Stimulated activated naive CD4-positive, alpha-beta T cell treated with Interleukin-2 at 50 U/mL for 16 hours (primary cell): ENCODE measurements around the gene PGC.

ENCODE experiments used
- DNase-seq: peaks from one replicate; lab custom pipeline; 2025; lab: John Stamatoyannopoulos, UW

PGC gene

DNA sequence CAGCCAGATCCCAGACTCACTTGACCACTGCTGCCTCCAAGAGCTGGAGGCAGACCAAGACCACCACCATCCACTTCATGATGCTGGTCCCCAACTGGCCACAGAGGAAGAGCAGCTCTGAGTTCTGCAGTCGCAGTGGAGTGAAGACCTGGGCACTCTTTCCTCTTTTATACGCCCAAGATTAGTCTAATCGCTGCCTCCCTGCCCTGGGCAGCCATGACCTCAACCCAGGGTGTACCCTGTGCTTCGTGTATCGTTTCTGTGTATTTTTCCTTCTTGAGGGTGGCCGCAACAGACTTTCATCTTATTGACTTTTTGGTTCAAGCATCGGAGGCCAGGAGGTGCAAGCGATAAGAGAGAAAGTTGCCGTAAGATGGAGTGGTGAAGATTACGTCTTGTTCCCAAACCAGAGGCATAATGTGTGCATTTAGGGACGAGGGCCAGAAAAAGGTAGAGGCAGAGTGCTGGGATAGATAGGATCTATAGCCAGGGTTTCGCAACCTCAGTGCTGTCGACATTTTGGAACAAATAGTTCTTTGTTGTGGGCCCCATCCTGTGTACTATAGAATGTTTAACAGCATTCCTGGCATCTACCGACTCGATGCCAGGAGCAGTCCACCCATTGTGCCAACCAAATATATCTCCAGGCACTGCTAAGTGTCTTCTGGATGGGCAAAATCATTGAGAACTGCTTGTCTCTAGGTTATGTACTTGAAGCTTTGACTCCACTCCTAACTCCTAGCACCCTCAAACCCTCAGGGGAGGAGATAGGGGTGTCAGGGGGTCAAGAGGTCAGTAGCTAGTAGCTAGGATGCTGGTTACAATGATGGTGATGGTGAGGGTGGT lies at the start of gene PGC:
Gene PGC, minus strand, starts transcription at position 142 of the 846 bp plus-strand sequence. Its CDS starts 63 bp downstream, at position 79.
- no peak for DNase-seq

DNA sequence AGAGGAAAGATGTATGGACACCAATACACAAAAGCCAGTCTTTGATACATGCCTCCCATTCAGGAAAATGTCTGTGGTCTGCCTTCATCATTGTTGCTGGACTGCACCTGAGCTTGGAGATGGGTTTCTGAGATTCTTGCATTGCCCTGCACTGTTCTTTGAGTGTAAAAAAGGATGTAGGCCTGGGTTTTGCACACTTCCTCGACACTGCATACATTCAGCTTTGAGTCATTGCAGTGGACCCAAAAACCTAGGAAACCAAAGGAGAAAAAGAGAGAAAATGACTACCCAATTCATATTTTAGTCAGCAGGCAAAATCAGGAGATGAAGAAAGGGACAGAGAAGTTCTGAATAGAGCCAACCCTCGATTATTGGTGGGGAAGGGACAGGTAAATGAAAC lies 49.3 kb upstream of the PGC start:
- no peak for DNase-seq

DNA sequence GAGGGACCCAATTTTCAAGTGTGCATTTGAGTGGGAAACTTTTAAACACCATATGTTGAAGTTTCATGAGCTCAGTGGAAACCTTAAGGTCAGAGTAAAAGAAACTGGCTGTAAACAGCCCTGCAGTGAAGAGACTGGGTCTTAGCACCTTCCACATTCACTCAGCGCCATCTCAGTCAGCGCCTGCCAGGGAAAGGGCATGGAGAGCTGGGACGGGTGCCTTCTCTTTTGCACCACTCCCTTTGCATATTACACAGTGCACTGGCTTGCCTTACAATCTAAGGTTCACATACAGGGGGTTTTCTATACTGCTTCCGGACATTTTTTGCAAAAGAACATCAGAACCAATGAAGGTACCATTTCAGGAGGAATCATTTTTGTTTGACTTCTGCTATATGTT lies 44.8 kb upstream of the PGC start:
- DNase-seq = no peak

DNA sequence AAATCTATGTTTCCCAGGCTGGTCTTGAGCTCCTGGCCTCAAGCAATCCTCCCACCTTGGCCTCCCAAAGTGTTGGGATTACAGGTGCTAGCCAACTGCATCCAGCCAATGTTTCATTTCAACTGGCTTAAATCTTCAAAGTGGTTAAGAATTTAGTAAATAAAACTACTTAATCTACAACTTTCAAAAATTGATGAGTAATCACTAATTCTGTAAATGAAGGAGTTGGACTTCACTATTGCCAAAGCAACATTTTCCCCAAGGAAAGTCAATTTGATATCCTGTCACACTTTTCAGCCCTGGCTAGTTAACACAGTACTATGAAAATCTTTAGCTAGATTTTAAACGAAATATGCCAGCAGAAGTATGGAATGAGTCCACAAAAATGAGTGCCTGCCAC lies 44.1 kb upstream of the PGC start:
- DNase-seq = no peak

DNA sequence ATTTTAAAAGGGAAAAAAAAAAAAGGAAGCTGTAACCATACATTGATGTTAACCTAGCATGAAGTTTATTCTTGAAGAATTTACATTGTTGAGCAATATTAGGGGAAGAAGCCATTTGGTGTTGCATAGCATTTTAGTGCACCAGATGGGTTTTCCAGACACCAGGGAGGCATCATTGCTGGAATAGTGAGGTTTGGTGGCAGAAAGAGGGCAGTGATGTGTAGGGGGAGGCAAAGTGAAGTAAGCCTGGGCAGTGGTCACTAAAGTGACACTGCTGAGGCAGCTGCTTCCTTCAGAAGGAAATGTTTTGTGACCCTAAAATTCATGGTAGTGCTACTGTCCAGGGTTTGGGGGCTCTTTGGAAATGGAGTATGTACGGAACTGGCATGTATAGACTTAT lies 42.8 kb upstream of the PGC start:
- no peak for DNase-seq

DNA sequence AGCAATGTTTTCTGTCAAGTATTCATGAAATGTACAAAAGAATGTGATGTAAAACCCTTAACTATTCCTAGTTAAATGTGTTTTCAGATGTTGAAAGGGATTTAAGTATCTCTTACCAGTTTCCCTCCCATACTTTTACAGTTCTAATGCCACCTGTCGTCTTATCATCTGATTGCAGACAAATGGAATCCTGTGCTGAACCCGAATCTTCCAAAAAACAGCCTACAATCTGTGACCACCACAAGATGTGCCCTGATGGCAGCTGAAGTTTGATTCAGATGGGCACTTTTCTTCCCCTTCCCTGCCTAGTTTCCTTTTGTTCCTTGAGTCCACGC lies 42.2 kb upstream of the PGC start:
- DNase-seq = no peak

- peak; percentile 92 for DNase-seq
Measured at GRCh38 chr6:41787219-41787917, 40.2 kb upstream of the PGC start, which contains the start of gene TOMM6. Gene TOMM6, plus strand, starts transcription at chr6:41787694. Its CDS starts 4 bp downstream, at chr6:41787698.

DNA sequence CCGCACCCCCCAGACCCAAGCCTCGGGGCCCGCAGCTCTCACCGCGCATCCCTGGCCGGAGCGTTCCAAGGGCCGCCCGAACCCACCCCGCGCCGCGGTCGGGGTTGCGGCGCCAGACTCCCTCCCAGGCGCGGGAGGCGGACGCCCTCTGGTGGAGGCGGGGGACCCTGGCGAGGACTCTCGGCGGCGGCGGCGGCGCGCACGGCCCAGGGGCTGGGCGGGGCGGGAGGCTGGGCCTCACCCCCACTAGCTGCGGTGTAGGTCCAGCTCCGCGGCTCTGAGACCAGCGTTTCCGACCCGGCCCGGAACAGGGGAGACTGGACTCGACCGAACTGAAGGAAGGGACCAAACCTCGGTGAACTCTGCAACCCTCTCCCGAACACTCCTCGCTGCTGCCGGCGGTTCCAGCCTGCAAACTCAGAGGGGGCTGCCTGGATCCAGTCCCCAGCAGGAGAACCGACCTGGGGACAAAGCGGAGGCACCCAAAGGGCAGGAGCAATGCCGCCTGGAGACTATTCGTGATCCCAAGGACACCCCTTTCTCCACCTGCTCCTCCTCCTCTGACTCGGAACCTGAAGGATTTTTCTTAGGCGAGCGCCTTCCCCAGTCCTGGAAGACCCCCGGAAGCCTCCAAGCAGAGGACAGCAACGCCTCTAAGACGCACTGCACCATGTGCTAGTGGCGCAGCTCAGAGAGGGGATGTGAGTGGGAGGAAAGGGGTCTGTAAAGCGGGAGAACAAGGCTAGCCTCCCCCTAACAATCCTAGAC lies 39.4 kb upstream of the PGC start:
- DNase-seq = peak; percentile 83

DNA sequence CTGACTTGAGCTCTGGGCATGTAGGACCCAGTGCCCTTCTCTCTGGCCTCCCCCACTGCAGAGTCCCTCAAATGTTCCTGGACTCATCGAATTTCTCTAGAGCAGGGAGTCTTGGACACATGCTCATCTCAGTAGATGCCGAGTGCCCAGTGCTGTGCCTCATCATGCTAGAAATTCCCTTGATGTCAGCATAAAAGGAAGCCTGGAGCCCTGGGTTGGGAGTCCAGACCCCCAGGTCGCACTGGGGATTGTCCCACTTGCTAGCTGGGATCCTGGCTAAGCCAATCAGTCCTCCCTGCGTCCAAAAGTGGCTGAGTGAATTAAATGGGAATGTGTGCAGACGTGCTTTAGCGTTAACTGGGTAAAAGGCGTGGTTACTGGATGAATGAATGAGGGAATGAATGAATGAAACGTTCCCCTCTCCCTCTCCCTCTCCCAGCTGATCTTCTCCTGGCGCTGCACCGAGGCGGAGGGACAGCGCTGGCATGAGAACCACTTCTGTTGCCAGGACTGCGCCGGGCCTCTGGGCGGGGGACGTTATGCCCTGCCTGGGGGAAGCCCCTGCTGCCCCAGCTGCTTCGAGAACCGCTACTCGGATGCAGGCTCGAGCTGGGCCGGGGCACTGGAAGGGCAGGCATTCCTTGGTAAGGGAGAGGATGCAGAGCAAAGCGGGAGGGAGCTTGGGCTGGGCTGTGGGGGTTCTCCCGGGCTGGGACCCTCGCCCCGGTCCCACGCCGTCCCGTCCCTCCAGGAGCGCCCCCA lies 38.7 kb upstream of the PGC start:
- DNase-seq = no peak

DNA sequence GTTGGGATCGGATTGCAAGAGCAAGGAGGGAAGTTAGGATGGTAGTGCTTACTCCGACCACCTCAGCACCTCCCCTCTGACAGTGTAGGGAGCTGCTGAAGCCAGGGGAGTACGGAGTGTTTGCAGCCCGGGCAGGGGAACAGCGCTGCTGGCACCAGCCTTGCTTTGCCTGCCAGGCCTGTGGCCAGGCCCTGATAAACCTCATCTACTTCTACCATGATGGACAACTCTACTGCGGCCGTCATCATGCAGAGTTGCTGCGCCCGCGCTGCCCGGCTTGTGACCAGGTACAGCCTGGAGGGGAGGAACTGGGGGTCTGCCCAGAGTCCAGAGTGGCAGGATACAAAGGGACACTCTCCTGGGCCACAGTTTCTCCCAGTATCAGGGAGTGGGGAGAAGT lies 38.1 kb upstream of the PGC start:
- DNase-seq = no peak

GRCh38 chr6:41784581-41785171 lies 37.5 kb upstream of the PGC start:
- no peak for DNase-seq

DNA sequence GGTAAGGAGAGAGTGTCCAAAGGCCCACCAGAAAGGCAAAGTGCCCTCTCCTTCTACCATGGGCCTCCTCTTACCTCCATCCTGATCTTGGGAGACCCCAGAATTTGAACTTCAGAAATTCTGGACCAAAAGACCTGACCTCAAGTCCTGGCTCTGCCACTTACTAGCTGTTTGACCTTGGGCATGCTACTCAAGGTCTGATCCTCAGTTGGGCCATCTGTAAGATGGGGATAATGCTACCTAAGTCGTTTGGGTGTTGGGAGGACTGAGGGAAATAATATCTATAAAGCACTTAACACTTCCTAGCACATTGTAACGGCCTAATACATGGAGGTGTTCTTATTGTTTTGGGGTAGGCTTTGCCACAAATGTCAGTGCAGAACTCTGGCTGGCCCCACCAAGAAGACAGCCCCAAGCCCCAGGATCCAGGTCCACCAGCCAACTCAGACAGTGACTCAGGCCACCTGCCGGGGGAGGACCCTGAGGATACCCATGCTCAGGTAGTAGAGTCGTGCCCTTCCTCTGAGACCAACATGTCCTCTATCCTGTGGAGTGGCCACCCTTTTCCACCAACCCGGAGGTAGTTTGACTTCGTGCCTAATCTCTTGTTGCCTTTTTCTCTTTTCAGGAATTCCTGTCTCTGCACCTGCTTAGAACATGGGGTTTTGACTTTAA lies 36.0 kb upstream of the PGC start:
- DNase-seq = no peak

DNA sequence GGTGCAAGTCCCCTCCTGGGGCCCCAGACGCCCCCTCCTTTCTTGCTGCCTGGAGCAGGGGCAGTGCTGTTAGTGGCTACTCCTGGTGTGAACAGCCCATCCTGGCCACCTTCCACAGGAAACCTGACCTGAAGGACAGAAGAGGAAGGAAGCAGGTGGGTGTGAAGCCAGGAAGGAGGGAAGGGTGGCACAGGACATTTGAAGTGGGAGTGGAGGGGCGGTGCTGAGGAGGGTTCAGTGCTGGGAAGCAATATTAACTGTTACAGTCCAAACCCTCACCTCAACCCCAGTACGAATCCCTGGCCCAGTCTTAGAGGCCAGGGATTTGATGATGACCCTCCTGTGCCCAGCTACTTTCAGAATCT lies 34.2 kb upstream of the PGC start:
- no peak for DNase-seq

DNA sequence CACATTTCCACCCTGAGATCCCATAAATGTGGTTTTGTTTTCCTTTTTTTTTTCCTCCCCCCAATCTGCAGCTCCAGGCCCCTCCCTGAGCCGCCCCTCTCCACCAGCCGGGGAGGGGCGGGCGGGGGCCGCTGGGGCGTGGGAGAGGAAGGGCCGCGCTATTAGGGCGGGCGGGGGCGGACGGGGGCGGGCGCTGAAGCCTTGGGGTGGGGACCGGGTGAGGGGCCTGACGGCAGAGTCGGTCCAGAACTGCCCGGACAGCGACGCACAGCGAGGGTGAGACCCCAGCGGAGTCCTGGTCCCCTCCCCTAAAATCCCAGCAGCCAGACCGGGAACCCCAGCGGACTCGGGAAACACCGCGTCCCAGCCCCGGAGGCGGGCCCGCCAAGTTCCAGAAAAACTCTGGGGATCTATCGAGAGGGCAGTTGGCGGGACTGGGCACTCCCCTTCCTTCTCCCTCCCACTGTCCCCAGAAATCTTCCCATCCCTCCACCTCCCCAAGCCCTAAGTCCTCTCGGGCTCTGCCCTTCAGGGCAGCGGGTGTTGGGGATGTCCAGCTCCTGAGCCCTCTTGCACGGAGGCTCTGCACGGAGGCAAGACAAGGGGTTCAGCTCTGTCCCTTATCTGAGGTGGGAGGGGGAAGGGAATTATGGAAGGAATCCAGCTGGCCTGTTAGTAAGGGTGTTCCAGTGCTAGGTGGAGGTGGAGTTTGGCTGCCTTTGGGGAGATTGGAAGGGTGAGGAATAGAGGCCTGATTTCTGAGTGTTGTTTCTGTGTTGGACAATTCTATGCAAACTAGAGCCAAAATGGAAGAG lies 33.6 kb upstream of the PGC start, which contains the start of gene PRICKLE4:
Gene PRICKLE4, plus strand, starts transcription at position 232 of the 815 bp plus-strand sequence. CDS start 2,692 bp downstream, outside the sequence.
- no peak for DNase-seq

GRCh38 chr6:41779788-41780550 lies 32.8 kb upstream of the PGC start, which contains the start of gene FRS3:
Gene FRS3, minus strand, starts transcription at chr6:41779900. Its CDS starts 2,913 bp downstream, at chr6:41776987.
- DNase-seq = peak; percentile 99

- DNase-seq = no peak
Measured at GRCh38 chr6:41779336-41779735, 32.1 kb upstream of the PGC start.

- no peak for DNase-seq
Measured at GRCh38 chr6:41778895-41779294, 31.7 kb upstream of the PGC start.

- DNase-seq = no peak
Measured at GRCh38 chr6:41777551-41778285, 30.5 kb upstream of the PGC start.
